ENCODE measurements around the gene HSPA12A. TPM values are rescaled to one million over a fixed set of nuclear protein-coding genes. Genes with fewer than 3 reads are reported as not detected.
A peak's percentile ranks its signal among the peaks of the same experiment; 100 is the strongest.

Gene HSPA12A
- total RNA-seq: 10 to 100 TPM in 1 of 4 donors, 1 to 10 TPM in 3; 2.6 to 15.7 (median 6.8) TPM

- peaks cover 0 to 18% (median 4%) of the 10 kb centered on the region in 4 donors for H3K4me1 ChIP-seq
- TF ChIP-seq POLR2A (IDR thresholded peaks at IDR 0.05): no peak
- TF ChIP-seq CTCF (IDR thresholded peaks at IDR 0.05): peak in 1 of 6 experiments; percentile 8
- no peaks in the 10 kb centered on the region for H3K36me3 ChIP-seq
- H3K9me3 ChIP-seq: no peaks in the 10 kb centered on the region
- H3K4me3 ChIP-seq: peak within 1 kb of the TSS; percentile 50 to 98 (median 67)
- peak within 1 kb of the TSS; percentile 67 to 94 (median 78) for H3K27ac ChIP-seq
- H3K27me3 ChIP-seq: no peaks in the 10 kb centered on the region
- peak; percentile 17 to 89 (median 78) for DNase-seq
Observed at GRCh38 chr10:116742367-116743265, at the start of gene HSPA12A. Gene HSPA12A, minus strand, starts transcription at chr10:116742566. Its CDS starts 97 bp downstream, at chr10:116742469.

- H3K27ac ChIP-seq: no peak overlapping the region
- H3K4me1 ChIP-seq: no peaks in the 10 kb centered on the region
- no peak overlapping the region for H3K4me3 ChIP-seq
- H3K27me3 ChIP-seq: no peaks in the 10 kb centered on the region
- TF ChIP-seq CTCF (IDR thresholded peaks at IDR 0.05): no peak
- TF ChIP-seq POLR2A (IDR thresholded peaks at IDR 0.05): no peak
- H3K9me3 ChIP-seq: no peaks in the 10 kb centered on the region
- no peaks in the 10 kb centered on the region for H3K36me3 ChIP-seq
- no peak for DNase-seq
Observed at GRCh38 chr10:116791241-116791640, 48.9 kb upstream of the HSPA12A start.

GRCh38 chr10:116787893-116788665 lies 45.7 kb upstream of the HSPA12A start:
- H3K27ac ChIP-seq: no peak overlapping the region
- peak; percentile 63 to 89 (median 77) for DNase-seq
- no peaks in the 10 kb centered on the region for H3K27me3 ChIP-seq
- TF ChIP-seq CTCF (IDR thresholded peaks at IDR 0.05): peak; percentile 77 to 98 (median 88)
- TF ChIP-seq POLR2A (IDR thresholded peaks at IDR 0.05): no peak
- H3K9me3 ChIP-seq: no peaks in the 10 kb centered on the region
- H3K36me3 ChIP-seq: no peaks in the 10 kb centered on the region
- H3K4me3 ChIP-seq: peak overlapping the region in 2 of 4 donors; percentile 13 to 38
- no peaks in the 10 kb centered on the region for H3K4me1 ChIP-seq

- no peaks in the 10 kb centered on the region for H3K27me3 ChIP-seq
Observed at GRCh38 chr10:116787053-116787659, 44.8 kb upstream of the HSPA12A start.

More at GRCh38 chr10:116787053-116787659, 44.8 kb upstream of the HSPA12A start:
- H3K27ac ChIP-seq: no peak overlapping the region
- no peaks in the 10 kb centered on the region for H3K9me3 ChIP-seq
- no peak for DNase-seq
- TF ChIP-seq POLR2A (IDR thresholded peaks at IDR 0.05) (no peak), CTCF (IDR thresholded peaks at IDR 0.05) (no peak)
- no peaks in the 10 kb centered on the region for H3K36me3 ChIP-seq
- no peaks in the 10 kb centered on the region for H3K4me1 ChIP-seq
- H3K4me3 ChIP-seq: no peak overlapping the region

Measured in Peyer's patch (tissue), 4 donors.